ENCODE results near the gene PLBD2.

Gene PLBD2

DNA sequence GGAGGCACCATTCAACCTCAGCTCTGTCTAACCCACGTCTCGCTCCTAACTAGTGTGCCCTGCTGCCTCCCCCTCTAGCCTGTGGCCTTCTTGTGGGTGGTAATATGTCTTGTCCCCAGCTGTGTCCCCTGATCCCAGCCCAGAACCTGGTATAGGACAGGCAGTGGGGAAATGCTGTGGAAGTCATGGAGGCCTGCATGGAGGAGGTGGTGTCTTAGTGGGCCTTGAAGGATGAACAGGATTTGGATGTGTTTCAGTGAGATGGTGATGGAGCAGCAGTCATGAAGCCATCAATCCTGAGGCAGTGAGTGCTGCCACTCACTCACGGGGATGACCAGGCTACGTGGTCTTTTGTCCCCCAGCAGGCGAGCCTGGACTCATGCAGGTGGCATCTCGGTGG lies 13.4 kb downstream of the PLBD2 start:
- no peak for DNase-seq

GRCh38 chr12:113372371-113372770 lies 14.0 kb downstream of the PLBD2 start:
- DNase-seq: no peak

- no peak for DNase-seq
Observed at GRCh38 chr12:113373440-113373839, 15.1 kb downstream of the PLBD2 start.

DNA sequence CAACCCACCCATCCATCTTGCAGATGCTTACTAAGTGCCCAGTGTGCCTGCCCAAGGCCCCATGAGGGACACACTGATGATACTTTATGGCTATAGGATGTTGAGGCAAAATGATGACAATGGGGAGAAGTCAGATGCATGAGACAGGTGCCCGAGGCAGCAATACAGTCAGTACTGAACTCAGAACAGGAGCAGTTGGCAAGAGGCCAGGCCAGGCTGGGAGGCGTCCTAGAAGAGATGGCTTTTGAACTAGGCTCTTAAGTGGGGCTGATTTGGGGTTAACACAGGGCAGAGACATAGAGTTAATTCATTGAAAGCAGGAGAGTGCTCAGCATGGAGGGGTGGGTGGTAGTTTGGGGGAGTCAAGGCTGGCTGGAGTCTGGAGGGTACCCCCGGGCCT lies 15.6 kb downstream of the PLBD2 start:
- no peak for DNase-seq

- DNase-seq: no peak
Observed at GRCh38 chr12:113374823-113375428, 16.5 kb downstream of the PLBD2 start.

GRCh38 chr12:113378291-113378690 lies 19.9 kb downstream of the PLBD2 start:
- DNase-seq: no peak

DNA sequence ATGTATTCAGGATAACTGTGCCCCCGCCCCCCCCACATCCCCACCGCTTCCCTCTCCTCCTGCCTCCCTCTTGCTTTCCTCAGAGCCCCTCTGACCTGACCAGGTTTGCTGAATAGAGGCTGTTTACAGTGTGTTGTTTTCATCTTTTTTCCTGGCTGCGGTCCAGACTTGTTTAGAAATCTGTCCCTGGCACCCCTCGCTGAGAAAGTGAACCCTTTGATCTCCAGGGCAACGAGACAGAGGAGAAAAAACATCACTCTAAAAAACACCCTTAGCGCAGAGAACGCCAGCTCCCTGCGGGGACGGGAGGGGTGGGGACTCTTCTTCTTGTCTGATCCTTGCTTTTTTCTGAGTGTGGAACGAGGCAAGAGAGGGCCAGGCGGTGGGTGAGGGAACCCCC lies 22.8 kb downstream of the PLBD2 start:
- DNase-seq: no peak

- no peak for DNase-seq
Observed at GRCh38 chr12:113382206-113382605, 23.8 kb downstream of the PLBD2 start.

GRCh38 chr12:113384778-113385177 lies 26.4 kb downstream of the PLBD2 start:
- DNase-seq: no peak

DNA sequence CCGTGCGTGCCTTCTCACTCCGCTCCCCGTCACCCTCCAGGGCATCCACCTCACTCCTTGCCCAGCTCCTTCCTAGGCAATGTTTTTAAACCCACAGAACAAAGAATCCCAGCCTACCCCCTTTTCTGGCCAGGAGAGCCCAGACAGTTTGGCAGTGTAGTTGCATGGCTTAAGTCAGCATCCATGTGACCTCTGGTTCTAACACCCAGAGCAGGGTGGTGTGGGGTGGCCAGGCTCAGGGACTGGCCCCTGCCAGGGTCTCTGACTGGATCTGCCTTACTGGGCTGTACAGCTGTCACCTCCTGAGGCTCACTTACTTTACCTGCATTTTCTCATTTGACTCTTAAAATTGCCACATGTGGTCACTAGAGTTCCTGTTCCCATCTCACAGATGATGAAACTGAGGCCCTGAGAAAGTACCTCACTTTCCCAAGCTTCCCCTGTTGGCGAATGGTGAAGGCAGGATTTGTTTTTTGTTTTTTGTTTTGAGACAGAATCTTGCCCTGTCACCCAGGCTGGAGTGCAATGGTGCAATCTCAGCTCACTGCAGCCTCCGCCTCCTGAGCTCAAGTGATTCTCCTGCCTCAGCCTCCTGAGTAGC lies 27.0 kb downstream of the PLBD2 start:
- no peak for DNase-seq

DNA sequence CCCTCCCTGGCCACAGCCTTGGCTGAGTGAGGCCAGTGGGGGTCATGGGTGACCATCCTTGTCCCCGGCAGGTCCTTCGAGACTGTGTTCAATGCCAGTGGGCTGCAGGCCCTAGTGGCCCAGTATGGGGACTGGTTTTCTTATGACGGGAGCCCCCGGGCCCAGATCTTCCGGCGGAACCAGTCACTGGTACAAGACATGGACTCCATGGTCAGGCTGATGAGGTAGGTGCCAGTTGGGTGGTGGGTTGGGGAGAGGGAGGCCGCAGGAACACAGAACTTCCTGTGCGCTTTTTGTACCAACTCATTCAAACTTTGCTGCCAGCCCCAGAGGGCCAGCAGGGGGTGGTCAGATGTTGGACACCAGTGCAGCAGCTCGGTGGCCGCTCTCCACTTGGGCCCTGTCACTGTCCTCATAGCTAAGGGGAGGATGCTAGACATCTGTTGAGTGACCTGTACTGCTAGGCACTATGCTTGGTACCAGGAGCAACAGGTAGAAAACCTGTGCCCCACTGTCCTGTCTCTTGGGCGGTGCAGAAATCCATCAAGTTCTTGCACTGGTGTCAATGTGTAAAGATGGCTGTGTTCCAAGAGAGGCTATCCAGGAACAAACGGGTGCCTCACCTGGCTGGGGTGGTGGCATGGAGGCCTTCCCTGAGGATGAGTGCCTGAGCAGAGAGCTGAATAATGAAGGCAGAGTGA lies 28.6 kb downstream of the PLBD2 start:
- no peak for DNase-seq

DNA sequence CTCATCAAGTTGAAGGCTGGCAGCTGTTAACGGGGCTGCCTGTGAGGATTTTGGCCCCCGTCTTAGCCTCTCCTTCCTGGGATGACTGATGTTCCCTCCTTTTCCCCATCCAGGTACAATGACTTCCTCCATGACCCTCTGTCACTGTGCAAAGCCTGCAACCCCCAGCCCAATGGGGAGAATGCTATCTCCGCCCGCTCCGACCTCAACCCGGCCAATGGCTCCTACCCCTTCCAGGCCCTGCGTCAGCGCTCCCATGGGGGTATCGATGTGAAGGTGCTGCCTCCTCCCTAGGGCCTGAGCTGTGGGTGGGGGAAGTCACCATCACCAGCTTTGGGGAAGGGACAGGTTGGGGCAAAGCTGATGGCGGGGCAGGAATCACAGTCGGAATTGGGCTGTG lies 29.2 kb downstream of the PLBD2 start:
- DNase-seq: no peak

DNA sequence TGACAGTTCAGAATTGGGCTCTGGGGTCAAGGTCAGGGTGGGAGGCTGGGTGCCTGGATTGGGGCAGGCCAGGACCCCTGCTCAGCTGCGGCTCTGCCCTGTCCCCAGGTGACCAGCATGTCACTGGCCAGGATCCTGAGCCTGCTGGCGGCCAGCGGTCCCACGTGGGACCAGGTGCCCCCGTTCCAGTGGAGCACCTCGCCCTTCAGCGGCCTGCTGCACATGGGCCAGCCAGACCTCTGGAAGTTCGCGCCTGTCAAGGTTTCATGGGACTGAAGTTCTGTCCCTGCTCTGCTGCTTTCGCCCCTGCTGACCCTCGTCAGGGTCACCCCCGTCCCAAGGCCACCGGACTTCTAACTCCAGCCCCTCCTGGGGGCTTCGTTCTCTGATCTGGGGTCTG lies 30.0 kb downstream of the PLBD2 start:
- no peak for DNase-seq

GRCh38 chr12:113390064-113391043 lies 32.0 kb downstream of the PLBD2 start:
- no peak for DNase-seq

GRCh38 chr12:113391145-113391544 lies 32.8 kb downstream of the PLBD2 start:
- no peak for DNase-seq

DNA sequence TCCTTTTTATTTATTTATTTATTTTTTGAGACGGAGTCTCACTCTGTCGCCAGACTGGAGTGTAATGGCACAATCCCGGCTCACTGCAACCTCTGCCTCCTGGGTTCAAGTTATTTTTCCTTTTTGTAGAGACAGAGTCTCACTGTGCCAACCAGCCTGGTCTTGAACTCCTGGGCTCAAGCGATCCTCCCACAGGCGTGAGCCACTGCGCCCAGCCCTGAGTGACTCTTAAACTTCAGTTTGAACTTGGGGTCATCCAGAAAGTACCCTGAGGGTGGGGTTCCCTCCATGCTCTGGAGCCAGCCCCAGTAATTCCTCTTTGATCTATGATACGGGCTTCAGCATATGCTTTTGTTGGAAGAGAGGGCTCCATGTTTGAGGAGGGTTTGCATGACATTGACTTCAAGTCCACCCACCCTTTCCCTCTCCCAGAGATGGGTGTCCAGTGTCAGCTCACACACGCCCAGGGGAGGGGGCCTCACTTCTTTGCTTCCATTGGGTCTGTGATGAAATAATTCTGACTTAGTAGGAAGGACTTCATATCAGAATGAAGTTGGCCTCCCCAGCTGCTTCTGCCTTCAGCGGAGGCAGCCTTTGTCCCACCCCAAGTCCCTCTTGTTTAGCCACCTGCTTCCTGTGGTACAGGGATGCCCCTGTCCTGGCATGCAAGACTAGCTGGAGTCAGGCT lies 33.4 kb downstream of the PLBD2 start:
- DNase-seq: no peak

DNA sequence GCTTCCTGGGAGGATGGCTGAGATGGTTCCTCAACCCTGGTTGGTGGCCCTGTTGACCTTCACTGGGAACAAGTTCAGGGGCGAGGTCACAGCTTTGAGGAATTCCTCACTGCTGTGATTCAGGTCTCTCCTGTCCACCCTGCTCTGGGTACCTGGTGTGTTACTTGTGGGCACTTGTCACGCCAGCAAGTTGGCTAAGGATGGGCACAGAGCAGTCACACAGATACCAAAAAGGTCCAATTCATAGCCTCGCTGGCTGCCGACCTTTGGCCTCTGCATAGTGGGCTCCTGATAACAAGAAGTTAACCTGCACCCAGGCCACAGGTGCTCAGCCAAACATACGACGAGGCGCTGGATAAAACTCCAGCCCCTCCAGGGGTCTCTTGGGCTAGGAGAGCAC lies 34.1 kb downstream of the PLBD2 start:
- no peak for DNase-seq

DNA sequence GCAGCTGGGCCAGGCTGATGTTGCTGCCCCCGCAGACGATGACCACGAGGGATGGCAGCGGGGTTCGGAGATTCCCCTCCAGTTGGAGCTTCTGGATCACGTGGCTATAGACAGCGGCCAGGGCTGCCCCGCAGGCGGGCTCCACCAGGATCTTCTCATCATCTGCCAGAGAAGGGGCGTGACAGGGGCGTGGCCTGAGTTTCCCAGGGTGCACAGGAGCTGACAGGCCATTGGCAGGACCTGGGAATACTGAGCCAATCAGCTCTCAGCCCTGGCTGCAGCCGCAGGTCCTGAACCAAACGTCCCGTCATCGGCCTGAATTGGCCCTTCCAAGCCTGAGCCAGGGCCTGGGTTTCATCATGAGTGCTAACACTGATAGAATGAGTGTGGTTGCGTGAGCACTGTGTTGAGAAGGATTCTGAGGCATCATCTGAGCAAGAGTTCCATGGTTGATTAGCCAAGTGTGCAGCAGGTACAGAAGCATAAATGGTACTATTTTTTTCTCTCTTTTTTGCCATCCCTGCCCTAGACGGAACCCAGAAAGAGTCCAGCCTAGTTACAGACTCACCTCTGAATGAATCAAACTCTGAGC lies 34.7 kb downstream of the PLBD2 start:
- no peak for DNase-seq

DNA sequence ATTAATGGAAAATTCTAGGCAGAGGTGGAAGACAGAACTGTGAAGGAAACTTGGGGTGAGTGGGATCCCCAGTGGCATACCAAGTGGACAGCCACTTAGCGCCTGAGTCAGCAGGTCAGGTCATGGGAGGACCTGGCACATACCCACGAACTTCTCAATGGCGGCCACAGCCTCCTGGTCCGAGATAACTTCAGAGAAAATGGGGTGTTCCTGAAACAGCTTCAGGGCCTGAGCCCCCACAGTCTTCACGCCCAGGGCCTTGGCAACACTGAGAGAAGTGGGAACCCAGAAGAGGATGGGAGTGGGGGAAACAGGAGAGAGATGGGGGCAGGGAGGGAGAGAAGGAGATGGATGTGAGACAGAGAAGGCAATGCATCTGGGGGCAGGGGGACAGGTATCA lies 35.4 kb downstream of the PLBD2 start:
- no peak for DNase-seq

DNA sequence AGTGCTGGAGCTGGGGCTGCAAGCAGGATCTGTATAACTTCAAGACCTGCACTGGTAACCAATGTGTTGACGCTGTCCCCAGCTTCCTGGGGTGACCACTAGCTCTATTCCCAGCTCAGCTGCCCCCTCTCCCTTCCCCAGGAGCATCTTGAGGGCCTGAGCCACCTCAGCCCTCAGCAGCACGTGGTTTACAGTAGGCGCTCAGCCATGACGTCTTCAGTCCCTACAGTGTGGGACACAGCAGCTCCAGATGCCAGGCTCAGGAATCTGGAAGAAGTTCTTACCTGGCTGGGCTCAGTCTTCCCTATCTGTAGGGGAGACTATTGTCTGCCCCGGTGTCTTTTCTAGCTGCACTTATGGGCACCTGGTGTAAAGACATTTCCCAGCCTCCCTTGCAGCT lies 36.7 kb downstream of the PLBD2 start:
- DNase-seq: no peak

DNA sequence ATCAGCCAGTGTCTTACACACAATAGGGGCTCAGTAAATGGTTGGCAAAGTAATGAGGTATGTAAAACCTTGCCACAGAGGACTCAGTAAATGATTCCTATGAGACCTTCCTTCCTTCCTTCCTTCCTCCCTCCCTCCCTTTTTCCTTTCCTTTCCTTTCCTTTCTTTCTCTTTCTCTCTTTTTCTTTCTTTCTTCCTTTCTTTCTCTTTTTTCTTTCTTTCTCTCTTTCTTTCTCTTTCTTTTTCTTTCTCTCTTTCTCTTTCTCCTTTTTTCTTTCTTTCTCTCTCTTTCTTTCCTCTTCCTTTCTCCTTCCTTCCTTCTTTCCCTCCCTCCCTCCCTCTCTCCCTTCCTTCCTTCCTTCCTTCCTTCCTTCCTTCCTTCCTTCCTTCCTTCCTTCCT lies 37.8 kb downstream of the PLBD2 start:
- no peak for DNase-seq

- DNase-seq: no peak
Observed at GRCh38 chr12:113396828-113397496, 38.6 kb downstream of the PLBD2 start.

Data from cerebellar nuclear complex (tissue), 1 donor.